HepG2 (cell line): ENCODE data around the gene STARD13.

Source experiments
- BHLHE40 ChIP-seq: IDR thresholded peaks from 2 replicates; pipeline ENCODE4 v1.6.1; 2011; ENCODE audit warnings: low read length, improper control_type of control experiment
- CTCF ChIP-seq: sonication (generic); formaldehyde crosslinking; IDR thresholded peaks from 2 replicates; pipeline ENCODE4 v1.5.0; 2020; ENCODE audit warnings: mild to moderate bottlenecking, missing genetic modification reagents, moderate library complexity
- GABPA ChIP-seq, 2 experiments: IDR thresholded peaks; 2 replicates each; pipeline ENCODE4 v1.6.1; 2011 to 2016; ENCODE audit warnings: low read depth in 2 of 2, low read length in 1 of 2, missing biosample characterization in 1 of 2, missing genetic modification characterization in 1 of 2
- JUN ChIP-seq: sonication (generic); formaldehyde crosslinking; IDR thresholded peaks from 2 replicates; pipeline ENCODE4 v1.4.0; 2020; ENCODE audit warnings: mild to moderate bottlenecking, missing genetic modification reagents
- NONO ChIP-seq, 2 experiments: fragments of 450-650 bp in 1 of 2; sonication (generic) in 1 of 2; formaldehyde crosslinking in 1 of 2; IDR thresholded peaks in 1 of 2; conservative IDR thresholded peaks in 1 of 2; 2 replicates each; pipeline versions ENCODE4 v1.6.1 to v1.8.0; 2017 to 2022; ENCODE audit warnings: mild to moderate bottlenecking in 1 of 2, missing genetic modification reagents in 1 of 2, moderate library complexity in 1 of 2
- RXRA ChIP-seq: sonication (generic); formaldehyde crosslinking; IDR thresholded peaks from 2 replicates; pipeline ENCODE4 v1.5.1; 2020; ENCODE audit warnings: missing genetic modification reagents
- YY1 ChIP-seq: IDR thresholded peaks from 2 replicates; pipeline ENCODE4 v1.6.1; 2011; ENCODE audit warnings: low read length, low read depth, moderate library complexity, mild to moderate bottlenecking; ENCODE audit not compliant: insufficient read depth, insufficient replicate concordance
- ZBTB40 ChIP-seq, 2 experiments: fragments of 450-650 bp in 1 of 2; sonication (generic) in 1 of 2; formaldehyde crosslinking in 1 of 2; IDR thresholded peaks; 2 replicates each; pipeline versions ENCODE4 v1.6.1 to v1.8.0; 2016 to 2022; ENCODE audit warnings: antibody characterized with exemption in 1 of 2, mild to moderate bottlenecking in 1 of 2, missing genetic modification reagents in 1 of 2
- ZNF264 ChIP-seq: sonication (generic); formaldehyde crosslinking; IDR thresholded peaks from 2 replicates; pipeline ENCODE4 v1.4.0; 2020; ENCODE audit warnings: missing genetic modification reagents
- TF ChIP-seq, protein P1 (sequence below), 2 experiments: IDR thresholded peaks; 2 replicates each; pipeline ENCODE4 v1.6.1; 2011 to 2012; ENCODE audit warnings: low read length in 2 of 2, borderline replicate concordance in 1 of 2, low read depth in 1 of 2, mild to moderate bottlenecking in 1 of 2, moderate library complexity in 1 of 2

DNA sequence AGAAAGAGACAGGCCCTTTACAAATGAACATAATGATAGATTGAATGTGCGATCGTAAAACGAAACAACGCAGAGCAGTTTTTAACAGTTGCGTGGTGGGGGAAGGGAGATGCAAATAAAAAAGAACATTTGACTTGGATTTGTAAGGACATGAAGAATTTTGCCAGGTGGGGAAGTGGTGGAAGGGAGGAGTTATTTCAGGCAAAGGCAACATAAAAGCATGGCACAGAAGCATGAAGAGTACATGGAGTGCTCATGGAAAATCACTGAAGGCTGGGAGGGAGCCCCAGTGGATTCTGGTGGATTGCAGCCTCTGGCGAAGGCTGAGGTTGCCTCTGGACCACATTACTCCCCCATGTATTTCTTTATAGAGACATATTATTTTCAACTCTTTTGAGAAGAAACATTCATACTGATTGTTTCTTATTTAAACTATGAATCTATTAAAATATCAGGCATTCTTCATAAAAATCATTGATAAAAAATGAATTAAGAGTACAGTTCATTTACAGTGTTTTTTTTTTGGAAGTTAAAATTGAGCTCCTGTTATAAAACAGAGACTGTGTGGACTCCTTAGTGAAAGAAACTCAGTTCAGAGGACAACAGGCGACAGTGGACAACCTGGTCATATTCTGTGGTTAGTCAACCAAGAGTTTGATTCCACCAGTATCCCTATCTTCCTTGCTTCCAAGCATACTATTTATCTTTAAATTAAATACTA lies 57.5 kb downstream of the STARD13 start:
- TF ChIP-seq NONO (IDR thresholded peaks at IDR 0.05) = no peak
- TF ChIP-seq NONO (CRISPR knock-in tag; conservative IDR thresholded peaks at IDR 0.05) = no peak
- TF ChIP-seq BHLHE40 = no peak
- TF ChIP-seq, protein P1, sequence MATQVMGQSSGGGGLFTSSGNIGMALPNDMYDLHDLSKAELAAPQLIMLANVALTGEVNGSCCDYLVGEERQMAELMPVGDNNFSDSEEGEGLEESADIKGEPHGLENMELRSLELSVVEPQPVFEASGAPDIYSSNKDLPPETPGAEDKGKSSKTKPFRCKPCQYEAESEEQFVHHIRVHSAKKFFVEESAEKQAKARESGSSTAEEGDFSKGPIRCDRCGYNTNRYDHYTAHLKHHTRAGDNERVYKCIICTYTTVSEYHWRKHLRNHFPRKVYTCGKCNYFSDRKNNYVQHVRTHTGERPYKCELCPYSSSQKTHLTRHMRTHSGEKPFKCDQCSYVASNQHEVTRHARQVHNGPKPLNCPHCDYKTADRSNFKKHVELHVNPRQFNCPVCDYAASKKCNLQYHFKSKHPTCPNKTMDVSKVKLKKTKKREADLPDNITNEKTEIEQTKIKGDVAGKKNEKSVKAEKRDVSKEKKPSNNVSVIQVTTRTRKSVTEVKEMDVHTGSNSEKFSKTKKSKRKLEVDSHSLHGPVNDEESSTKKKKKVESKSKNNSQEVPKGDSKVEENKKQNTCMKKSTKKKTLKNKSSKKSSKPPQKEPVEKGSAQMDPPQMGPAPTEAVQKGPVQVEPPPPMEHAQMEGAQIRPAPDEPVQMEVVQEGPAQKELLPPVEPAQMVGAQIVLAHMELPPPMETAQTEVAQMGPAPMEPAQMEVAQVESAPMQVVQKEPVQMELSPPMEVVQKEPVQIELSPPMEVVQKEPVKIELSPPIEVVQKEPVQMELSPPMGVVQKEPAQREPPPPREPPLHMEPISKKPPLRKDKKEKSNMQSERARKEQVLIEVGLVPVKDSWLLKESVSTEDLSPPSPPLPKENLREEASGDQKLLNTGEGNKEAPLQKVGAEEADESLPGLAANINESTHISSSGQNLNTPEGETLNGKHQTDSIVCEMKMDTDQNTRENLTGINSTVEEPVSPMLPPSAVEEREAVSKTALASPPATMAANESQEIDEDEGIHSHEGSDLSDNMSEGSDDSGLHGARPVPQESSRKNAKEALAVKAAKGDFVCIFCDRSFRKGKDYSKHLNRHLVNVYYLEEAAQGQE (IDR thresholded peaks at IDR 0.05; ENCODE audit: borderline replicate concordance in 1 of 2, low read depth in 1 of 2, low read length in 2 of 2) = no peak
- TF ChIP-seq JUN = no peak
- TF ChIP-seq YY1 = no peak
- TF ChIP-seq GABPA (IDR thresholded peaks at IDR 0.05; ENCODE audit: low read depth, low read length) = no peak
- no peak for TF ChIP-seq GABPA (CRISPR knock-in tag; IDR thresholded peaks at IDR 0.05; ENCODE audit: low read depth)
- TF ChIP-seq CTCF (CRISPR knock-in tag) = no peak
- no peak for TF ChIP-seq RXRA
- no peak for TF ChIP-seq ZBTB40 (IDR thresholded peaks at IDR 0.05)
- no peak for TF ChIP-seq ZBTB40 (CRISPR knock-in tag; IDR thresholded peaks at IDR 0.05)
- no peak for TF ChIP-seq ZNF264 (CRISPR knock-in tag)
